Purkinje cell (primary cell): ENCODE measurements around the gene CD74. TPM values are rescaled to one million over a fixed set of nuclear protein-coding genes. Genes with fewer than 3 reads are reported as not detected.

Experiments used
- polyA plus RNA-seq: library from polyadenylated mRNA; unstranded; fragments of >200 nt; fragmentation: Nextera tagmentation; gene quantifications from 2 replicates; pipeline ENCODE4 v1.2.1, GENCODE V29; 2014

The CD74 gene
- 47.4 and 53.5 TPM in 2 replicates for polyA plus RNA-seq

DNA sequence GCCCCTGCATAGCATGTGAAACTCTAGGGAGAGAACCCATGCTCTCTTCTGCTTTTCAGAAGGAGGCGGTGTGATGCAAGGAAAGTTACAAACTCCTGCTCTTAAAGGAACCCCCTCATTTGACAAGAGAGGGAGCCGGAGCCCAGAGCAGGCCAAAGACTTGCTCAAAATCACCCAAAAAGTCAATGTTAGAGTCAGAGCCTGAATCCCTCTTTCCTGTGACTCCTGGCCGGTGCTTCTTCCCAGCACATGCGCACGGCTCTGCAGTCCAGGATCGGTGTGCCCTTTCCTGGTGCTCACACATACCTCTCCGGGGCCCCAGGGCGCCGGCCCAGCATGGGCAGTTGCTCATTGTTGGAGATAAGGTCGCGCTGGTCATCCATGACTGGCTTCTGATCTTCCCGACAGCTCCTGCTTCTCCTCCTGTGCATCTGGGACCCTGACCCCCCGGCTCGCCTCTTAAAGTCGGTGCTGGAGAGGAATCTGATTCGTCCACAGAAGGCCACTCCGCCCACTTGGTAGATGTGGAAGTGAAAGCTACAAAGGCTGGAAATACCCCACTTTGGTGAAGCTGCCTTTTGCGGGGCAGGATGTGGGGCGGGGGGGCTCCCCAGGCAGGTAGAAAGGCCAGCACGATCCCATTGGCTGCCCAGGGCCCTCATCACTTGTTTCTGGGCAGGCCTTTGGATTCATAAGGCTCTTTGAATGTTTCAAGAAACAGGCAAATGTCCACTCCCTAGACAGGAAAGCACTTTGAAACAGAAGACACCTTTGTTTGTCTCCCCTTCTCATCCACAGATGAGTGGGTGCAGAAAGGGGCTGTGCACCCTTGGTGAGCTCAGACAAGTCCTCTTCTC, at the start of gene CD74:
Gene CD74 (minus strand): TSS at position 592 of the 857 bp plus-strand sequence. CDS start 161 bp downstream, at position 431.

GRCh38 chr5:150449517-150450339, 37.0 kb upstream of the CD74 start, which contains the start of gene RPS14:
TSS of gene RPS14 (minus strand) at chr5:150449739. CDS start at chr5:150447733, 2,006 bp downstream.

GRCh38 chr5:150357326-150358260, 55.1 kb downstream of the CD74 start, which contains the start of gene TCOF1:
TSS of gene TCOF1 (plus strand) at chr5:150357697. CDS start at chr5:150357747, 50 bp downstream.

Other genes starting within 250 kb of the CD74 start
- not detected in 2 replicates for gene CDX1, start 246.1 kb downstream of the CD74 start, polyA plus RNA-seq
- gene SLC6A7, start 222.8 kb downstream of the CD74 start, polyA plus RNA-seq, result 0.65 TPM in 1 of 2 replicates, not detected in the other
- 6.8 and 39.5 TPM in 2 replicates for gene CAMK2A, start 123.1 kb downstream of the CD74 start, polyA plus RNA-seq
- not detected in 2 replicates for gene ARSI, start 110.0 kb downstream of the CD74 start, polyA plus RNA-seq
- gene TCOF1, start 55.2 kb downstream of the CD74 start, polyA plus RNA-seq, result 5.8 and 6.0 TPM in 2 replicates
- gene RPS14, start 36.8 kb upstream of the CD74 start, polyA plus RNA-seq, result 798 and 834 TPM in 2 replicates
- gene NDST1, start 95.2 kb upstream of the CD74 start, polyA plus RNA-seq, result 0.81 and 1.3 TPM in 2 replicates
- 0.25 and 4.6 TPM in 2 replicates for gene SYNPO, start 227.8 kb upstream of the CD74 start, polyA plus RNA-seq
- gene MYOZ3, start 248.3 kb upstream of the CD74 start, polyA plus RNA-seq, result 0.99 TPM in 1 of 2 replicates, not detected in the other